Measurements from ENCODE around the gene LRRC74B.
"Not testable (repeated sequence)": the region's sequence is repeated elsewhere in the genome, so short reads cannot be mapped to it uniquely, and the experiment has no call there.

The LRRC74B gene

DNA sequence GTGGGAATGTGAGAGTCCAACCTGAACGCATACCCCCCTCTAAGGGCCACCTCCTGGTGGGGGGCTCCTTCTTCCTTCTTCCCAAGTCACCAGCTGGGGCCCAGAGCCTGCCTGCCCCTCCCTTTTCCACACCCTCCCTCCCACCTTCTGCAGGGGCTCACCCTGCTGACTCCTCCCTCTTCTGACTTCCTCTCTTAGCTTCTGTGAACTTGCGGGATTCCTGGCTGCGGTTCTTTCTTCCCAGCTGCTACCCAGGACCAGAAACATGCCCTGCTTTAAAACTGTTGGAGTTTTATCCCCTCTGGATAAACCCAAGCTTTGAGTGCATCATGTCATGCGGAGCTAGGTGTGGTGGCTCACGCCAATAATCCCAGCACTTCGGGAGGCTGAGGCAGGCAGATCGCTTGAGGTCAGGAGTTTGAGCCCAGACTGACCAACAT lies 10.2 kb downstream of the LRRC74B start:
- no peak for DNase-seq

DNA sequence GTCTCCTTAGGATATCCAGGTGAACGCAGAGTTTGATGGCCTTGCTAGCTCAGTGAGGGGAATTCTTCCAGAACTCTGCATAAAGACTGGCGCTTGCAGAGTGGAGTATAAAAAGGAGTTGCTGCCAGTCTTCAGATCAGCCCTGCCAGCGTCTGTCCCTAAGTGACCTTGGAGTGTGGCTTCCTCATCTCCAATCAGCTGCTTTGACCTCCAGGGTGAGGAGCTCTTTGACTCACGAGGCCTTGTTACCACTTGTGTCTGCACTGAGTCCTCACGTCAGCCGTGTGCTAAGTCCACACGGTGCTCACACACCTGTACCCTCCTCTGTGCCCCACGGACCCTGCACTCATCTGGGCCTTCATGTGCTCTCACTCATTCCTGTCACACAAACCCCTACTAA lies 14.6 kb downstream of the LRRC74B start:
- not testable (repeated sequence) for DNase-seq

- DNase-seq: not testable (repeated sequence)
These were observed 16.0 kb downstream of the LRRC74B start for GRCh38 chr22:21061660-21062321.

GRCh38 chr22:21064425-21064824 lies 18.7 kb downstream of the LRRC74B start:
- not testable (repeated sequence) for DNase-seq

- DNase-seq: no peak
These were observed 19.4 kb downstream of the LRRC74B start for GRCh38 chr22:21064917-21065864.

DNA sequence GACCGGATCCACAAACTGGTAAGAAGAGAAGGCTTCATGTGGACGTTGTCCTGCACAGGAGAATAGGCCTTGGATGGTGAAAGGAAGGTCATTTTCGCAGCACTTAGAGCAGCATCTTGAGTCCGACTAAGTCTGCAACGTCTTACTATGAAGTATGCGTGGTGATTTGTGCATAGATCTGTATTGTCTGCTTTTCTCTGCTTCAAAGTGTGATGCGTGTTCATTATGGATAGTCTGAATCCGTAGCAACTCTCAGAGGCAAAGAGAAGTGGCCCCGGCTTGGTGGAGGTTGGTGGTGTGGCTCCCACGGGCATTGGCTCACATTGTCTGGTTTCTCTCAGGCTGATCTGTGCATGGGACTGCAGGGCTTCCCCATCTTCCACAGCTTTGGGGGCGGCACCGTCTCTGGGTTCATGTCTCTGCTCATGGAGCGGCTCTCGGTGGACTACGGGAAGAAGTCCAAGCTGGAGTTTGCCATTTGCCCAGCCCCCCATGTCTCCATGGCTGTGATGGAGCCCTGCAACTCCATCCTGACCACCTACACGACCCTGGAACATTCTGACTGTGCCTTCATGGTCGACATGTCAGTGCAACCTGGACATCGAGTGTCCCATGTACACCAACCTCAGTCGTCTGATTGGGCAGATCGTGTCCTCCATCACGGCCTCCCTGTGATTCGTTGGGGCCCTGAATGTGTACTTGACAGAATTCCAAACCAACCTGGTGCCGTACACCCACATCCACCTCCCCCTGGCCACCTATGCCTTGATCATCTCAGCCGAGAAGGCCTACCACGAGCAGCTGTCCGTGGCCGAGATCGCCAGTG lies 21.5 kb downstream of the LRRC74B start:
- DNase-seq: no peak

DNA sequence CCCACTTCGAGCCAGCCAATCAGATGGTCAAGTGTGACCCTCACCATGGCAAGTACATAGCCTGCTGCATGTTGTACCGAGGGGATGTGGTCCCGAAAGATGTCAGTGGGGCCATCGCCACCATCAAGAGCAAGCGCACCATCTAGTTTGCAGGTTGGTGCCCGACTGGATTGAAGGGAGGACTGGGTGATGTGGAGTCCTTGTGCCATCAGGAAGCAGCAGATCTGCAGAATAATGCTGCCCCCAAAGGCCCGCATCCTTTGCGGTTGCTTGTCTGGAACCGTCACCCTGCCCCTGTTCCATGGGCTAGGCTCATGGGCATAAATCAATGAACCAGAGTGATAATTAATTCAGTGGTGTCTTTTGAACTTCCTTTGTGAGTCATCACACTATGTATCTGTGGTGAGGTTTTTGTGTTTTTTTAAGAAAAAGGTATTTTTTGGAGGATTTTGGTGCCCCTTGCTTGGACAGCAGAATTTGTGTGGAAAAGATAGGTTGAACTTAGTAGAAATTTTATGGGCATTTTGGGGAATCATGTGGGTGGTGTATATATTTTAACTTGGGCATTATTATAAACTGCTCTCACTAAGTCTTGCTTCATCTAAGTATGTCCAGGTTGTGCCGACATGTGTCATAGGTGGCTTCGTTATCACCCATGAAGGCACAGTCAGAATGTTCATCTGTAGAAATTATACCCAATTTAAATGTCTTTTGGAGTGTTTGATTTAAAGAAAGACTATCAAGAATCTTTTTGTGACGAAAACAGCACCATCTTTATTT lies 22.3 kb downstream of the LRRC74B start:
- DNase-seq: no peak

- no peak for DNase-seq
These were observed 23.0 kb downstream of the LRRC74B start for GRCh38 chr22:21068681-21069276.

GRCh38 chr22:21069375-21069774 lies 23.6 kb downstream of the LRRC74B start:
- no peak for DNase-seq

DNA sequence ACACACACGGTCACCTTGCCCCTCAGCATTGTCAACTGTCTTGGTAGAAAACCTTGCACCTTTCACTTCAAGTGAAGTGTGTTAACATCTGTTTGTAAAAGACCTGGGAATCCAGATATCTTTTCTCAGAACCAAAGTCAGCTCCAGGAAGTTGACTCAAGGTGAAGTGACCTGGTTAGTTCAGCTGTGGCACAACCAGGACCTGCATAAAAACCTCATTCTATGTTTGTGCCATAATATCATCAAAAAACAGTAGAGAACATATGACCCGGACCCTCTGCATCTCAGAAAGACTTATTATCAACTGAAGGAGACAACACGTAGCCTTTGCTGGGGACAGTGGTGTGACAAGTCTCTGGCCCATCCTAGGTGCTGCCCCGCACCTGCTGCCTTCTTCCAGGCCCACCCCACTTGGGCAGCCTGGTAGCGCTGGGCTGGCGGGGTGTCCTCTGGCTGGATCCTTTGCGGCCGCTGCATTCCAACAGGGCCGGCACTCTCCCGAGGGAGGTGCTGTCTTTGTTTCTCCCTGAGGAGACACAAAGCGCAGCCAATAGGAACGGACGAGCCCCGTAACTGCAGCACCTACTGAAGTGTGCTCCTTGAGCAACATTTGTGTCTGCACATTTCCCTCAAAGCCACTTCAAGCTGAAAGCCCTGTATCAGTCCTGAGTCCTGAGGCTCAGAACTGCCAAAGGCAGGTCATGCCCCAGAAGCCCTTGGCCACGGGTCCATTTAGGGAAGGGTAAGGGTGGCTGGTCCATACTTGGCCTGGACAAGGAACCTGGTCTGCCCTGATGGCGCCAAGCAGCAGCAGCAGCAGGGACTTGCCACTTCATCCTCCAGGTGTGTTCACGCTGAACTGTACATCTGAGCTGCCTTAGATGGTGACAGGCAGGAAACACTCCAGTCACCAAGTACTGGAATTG lies 25.2 kb downstream of the LRRC74B start:
- no peak for DNase-seq

GRCh38 chr22:21071796-21072195 lies 26.1 kb downstream of the LRRC74B start:
- not testable (repeated sequence) for DNase-seq

GRCh38 chr22:21073023-21073422 lies 27.3 kb downstream of the LRRC74B start:
- DNase-seq: no peak

DNA sequence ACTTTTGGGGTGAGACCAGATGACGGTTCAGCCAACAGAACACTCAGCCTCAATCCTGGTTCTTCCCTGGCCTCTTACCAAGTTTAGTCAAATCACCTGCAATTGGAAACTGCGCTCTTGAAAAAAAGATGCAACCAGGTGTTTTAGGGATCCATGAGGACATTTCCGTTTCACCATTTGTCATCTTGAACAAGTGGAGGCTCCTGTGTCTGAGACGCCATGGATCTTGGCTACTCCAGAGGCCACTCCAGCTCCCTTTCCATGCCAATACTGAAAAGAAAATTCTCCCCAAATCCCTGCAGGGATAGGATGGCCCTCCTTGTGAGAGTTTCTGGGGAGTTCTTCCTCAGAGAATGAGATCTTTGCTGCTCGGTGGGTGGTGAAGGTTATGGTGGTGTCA lies 27.7 kb downstream of the LRRC74B start:
- DNase-seq: no peak

DNA sequence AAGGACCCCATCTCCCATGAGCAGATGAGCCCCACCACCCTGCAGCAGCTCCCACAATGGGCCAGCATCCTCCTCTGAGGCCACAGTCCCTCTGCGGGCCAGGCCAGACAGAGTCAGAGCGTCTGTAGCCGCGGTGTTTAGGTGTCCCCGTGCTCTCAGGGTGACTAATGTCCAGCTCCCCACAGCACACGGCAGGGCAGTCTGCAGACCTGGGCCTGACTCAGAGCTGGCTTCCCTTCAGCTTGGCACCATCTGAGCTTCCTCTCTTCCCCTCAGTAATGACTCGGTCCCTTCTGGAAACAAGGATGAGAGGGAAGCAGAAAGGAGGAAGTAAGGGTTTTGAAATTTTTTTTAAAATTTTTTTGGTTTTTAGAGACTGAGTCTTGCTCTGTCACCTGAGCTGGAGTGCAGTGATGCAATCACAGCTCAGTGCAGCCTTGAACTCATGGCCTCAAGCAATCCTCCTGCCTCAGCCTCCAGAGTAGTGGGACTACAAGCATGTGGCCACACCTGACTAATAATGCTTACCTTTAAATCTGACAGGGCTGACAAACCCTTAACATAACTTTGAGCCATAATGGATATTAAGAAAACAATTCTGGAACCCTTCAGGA lies 28.5 kb downstream of the LRRC74B start:
- DNase-seq: no peak

DNA sequence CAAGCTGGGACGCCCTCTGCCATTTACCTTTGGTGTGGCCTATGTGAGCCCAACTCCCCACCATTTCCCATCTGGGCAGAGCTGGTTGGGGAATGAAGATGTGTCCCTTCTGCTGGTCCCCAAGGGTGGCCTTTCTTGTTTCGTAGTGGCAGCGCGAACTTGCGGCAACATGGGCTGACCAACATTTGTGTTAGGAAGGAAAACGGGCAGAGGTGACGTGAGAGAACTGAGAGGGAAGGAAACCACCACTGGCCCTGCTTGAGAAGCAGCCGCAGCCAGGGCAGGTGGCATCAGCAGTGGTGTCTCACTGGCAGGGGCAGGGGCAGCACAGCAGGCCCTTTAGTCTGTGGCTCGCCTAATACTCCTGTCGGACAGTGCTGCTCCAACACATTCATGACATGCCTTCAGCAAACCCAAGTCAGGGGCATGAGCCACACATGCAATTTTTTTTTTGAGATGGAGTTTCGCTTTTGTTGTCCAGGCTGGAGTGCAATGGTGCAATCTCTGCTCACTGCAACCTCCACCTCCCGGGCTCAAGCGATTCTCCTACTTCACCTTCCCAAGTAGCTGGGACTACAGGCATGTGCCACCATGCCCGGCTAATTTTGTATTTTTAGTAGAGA lies 29.9 kb downstream of the LRRC74B start:
- no peak for DNase-seq

DNA sequence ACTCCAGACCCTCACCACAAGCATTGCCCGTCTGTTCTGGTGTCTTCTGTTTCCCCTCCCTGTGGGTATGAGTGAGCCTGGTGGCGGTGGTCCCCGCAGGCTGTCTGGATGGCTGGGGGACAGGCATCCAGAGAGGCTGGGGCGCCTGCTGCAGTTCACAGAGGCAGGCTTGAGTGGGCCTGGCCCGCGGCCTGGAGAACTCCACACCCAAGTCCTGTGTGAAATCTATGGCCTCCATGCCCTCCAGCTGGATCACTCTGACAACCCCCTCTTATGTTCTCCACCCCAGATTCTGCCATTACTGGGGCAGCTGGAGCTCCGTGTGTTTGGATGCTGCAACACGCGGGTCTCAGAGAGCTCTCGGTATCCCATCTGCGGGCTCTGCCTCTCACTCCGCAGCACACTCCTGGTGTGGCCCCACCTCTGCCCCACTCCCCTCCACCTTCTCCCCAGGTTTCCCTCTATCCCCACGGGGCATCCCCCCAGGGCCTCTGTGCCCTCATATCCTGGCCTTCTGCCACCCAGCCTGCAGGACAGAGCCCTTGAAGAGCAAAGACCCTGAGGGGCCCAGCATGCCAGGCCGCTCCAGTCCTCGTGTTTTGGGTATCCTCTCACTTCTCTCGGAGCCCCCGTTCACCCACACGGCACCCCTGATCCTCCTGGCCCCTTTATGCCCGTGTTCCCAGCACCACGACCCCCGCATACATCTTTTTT lies 31.3 kb downstream of the LRRC74B start:
- no peak for DNase-seq

DNA sequence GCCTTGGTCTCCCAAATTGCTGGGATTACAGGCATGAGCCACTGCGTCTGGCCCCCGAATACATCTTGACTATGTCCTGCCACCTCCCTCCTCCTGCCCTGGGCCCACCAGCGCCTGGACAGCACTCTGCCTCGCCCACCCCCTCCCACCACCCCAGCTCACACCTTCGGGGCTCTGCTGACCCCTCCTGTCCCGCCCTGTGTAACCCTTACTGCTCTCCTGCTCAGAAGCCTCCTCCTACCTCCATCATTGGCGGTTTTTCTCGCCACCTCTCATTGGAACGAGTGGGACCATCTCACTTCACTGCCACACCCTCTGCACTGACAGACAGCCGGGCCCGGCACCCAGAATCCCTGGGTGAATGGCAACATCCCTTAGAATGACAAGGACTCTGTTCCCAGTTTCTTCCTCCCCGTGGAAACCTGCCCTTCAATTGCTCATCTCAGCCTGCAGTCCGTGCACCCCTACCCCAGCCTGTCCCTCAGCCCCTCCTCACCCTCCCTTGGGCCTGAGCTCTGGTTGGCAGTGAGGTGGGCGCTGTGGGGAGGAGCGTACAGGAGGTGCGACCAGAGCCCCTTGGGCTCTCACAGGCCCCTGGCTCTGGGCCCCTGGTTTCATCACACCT lies 32.2 kb downstream of the LRRC74B start:
- DNase-seq: no peak

DNA sequence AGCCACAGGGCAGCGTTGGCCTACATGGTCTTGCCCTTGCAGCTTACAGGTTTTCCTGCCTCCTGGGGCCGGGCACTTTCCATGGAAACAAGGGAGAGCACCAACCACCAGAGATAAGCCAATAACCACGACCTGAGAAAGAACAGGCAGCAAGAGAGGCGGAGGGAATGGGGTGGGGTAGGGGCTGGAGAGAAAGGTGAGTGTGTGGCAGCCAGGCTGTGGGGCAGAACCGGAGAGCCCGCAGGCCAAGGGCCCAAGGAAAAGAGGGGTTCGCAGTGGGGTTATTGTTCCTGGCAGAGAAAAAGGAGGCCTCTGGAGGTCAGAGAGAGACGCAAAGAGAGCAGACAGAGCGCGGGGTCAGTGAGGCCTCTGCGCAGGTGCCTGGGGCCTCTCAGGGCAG lies 33.2 kb downstream of the LRRC74B start:
- no peak for DNase-seq

DNA sequence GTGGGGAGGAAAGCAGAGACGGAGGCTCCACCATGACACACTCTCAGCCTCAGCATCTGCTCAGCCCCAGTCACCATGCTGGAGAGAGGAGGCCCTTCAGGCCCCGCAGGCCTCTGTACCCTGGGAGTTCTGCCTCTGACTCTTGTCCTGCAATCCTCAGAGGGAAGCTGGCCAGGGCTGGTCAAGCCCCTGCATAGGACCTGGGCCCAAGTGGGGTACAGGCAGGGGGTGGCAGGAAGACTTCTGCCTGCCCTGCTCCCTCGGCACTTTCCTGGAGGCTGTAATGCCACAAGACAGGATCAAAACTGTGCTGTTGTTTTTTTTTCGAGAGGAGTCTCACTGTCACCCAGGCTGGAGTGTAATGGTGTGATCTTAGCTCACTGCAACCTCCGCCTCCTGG lies 33.7 kb downstream of the LRRC74B start:
- no peak for DNase-seq

Measured in cortex of kidney (tissue), 1 donor.